Measurements from ENCODE around the gene ZMYND15.

DNA sequence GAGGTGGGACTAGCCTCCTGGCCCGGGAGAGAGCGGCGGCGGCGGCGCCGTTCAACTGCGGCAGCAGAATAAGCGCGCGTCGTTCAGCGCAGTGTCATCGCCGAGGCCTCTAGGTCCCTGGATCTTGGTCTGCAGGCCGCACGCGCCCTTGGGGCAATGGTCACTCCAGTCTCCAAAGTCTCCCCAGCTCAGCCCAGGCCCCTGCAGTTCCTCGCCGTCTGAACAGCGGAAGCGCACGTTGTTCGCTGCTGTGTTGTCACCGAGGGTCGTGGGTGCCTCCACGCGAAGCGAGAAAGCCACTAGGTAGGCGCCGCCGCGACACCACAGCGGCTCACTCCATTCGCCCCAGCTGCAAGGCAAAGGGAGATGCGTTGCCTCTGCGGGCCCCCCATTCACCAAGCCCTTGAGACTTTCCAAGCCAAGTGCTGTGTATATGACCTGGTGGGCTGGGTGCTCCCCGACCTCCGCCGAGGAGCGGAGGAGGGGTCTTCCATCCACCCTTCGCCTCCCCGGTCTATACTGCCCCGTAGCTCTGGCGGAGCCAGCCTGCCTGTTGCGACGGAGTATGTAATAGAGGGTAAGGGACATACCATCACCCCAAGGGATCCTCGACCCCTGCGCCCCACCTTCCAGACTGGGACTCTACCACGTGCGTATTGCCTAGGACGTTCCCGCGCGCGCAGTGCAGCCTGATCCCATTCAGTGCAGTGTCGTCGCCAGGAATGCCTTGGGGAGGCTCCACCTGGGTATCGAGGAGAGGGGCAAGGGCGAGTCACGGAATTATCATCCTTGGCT lies 45.9 kb downstream of the ZMYND15 start:
- TF ChIP-seq, protein P1, sequence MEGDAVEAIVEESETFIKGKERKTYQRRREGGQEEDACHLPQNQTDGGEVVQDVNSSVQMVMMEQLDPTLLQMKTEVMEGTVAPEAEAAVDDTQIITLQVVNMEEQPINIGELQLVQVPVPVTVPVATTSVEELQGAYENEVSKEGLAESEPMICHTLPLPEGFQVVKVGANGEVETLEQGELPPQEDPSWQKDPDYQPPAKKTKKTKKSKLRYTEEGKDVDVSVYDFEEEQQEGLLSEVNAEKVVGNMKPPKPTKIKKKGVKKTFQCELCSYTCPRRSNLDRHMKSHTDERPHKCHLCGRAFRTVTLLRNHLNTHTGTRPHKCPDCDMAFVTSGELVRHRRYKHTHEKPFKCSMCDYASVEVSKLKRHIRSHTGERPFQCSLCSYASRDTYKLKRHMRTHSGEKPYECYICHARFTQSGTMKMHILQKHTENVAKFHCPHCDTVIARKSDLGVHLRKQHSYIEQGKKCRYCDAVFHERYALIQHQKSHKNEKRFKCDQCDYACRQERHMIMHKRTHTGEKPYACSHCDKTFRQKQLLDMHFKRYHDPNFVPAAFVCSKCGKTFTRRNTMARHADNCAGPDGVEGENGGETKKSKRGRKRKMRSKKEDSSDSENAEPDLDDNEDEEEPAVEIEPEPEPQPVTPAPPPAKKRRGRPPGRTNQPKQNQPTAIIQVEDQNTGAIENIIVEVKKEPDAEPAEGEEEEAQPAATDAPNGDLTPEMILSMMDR (IDR thresholded peaks at IDR 0.05 in 2 of 3, conservative IDR thresholded peaks at IDR 0.05 in 1 of 3; ENCODE audit: borderline replicate concordance in 1 of 3, insufficient read depth in 1 of 3, low read depth in 2 of 3, low read length in 2 of 3): no peak
- TF ChIP-seq FOSL1 (IDR thresholded peaks at IDR 0.05; ENCODE audit: low read depth): no peak
- TF ChIP-seq ELF1 (IDR thresholded peaks at IDR 0.05; ENCODE audit: borderline replicate concordance, low read depth): no peak
- no peak for TF ChIP-seq ZNF274 (IDR thresholded peaks at IDR 0.05; ENCODE audit: low read depth, low read length)
- no peak for TF ChIP-seq YY1 (IDR thresholded peaks at IDR 0.05; ENCODE audit: extremely low read depth, insufficient replicate concordance, low read depth, low read length)
- TF ChIP-seq POLR2AphosphoS5 (IDR thresholded peaks at IDR 0.05; ENCODE audit: low read depth, low read length): no peak
- TF ChIP-seq EZH2 (IDR thresholded peaks at IDR 0.05): no peak
